Adipocyte (in vitro differentiated cells): ENCODE results near the gene PMFBP1.
A peak's percentile ranks its signal among the peaks of the same experiment; 100 is the strongest.

Source experiments
- DNase-seq: peaks from one replicate; pipeline ENCODE4 v3.0.0-alpha.2; 2015; ENCODE audit warnings: low read depth
- H3K27me3 ChIP-seq: replicated peaks from 2 replicates; pipeline ENCODE4 v1.7.0; 2013; ENCODE audit warnings: mild to moderate bottlenecking, low read length, moderate library complexity; ENCODE audit not compliant: control insufficient read depth, insufficient read depth
- H3K36me3 ChIP-seq: 2 replicates; pipeline ENCODE4 v1.7.0; 2013; ENCODE audit warnings: low read length, mild to moderate bottlenecking, moderate library complexity; ENCODE audit not compliant: control insufficient read depth, insufficient read depth, severe bottlenecking
- H3K4me1 ChIP-seq: 2 replicates; pipeline ENCODE4 v1.7.0; 2013; ENCODE audit warnings: mild to moderate bottlenecking, low read length, moderate library complexity; ENCODE audit not compliant: control insufficient read depth, insufficient read depth
- H3K4me3 ChIP-seq: 2 replicates; pipeline ENCODE4 v1.7.0; 2013; ENCODE audit warnings: mild to moderate bottlenecking, low read length, moderate library complexity
- H3K9ac ChIP-seq: 2 replicates; pipeline ENCODE4 v1.7.0; 2013; ENCODE audit warnings: mild to moderate bottlenecking, low read length, moderate library complexity
- H3K9me3 ChIP-seq: 2 replicates; pipeline ENCODE4 v1.7.0; 2013; ENCODE audit warnings: mild to moderate bottlenecking, low read length, moderate library complexity; ENCODE audit not compliant: control insufficient read depth

Gene PMFBP1

GRCh38 chr16:72073560-72074230 is 98.3 kb downstream of the PMFBP1 start:
- H3K4me3 ChIP-seq, result peak overlapping the region; percentile 26
- no peaks in the 10 kb centered on the region for H3K9me3 ChIP-seq
- no peaks in the 10 kb centered on the region for H3K27me3 ChIP-seq
- H3K36me3 ChIP-seq, result no peaks in the 10 kb centered on the region
- peak overlapping the region; percentile 8 for H3K9ac ChIP-seq
- peaks cover 27% of the 10 kb centered on the region for H3K4me1 ChIP-seq
- no peak for DNase-seq

GRCh38 chr16:72072514-72073342 is 99.2 kb downstream of the PMFBP1 start:
- no peak overlapping the region for H3K4me3 ChIP-seq
- H3K9ac ChIP-seq, result peak overlapping the region; percentile 18
- no peaks in the 10 kb centered on the region for H3K9me3 ChIP-seq
- no peak for DNase-seq
- no peaks in the 10 kb centered on the region for H3K27me3 ChIP-seq
- H3K36me3 ChIP-seq, result no peaks in the 10 kb centered on the region
- H3K4me1 ChIP-seq, result peaks cover 27% of the 10 kb centered on the region
